OCI-LY7 (cell line): ENCODE measurements around the gene PER3. TPM values are rescaled to one million over a fixed set of nuclear protein-coding genes. Genes with fewer than 3 reads are reported as not detected.

Source experiments
- BruUV-seq: library from RNA; stranded (reverse); fragments of 400-500 nt; replicated peaks from 2 replicates; lab custom pipeline; 2021; lab: Mats Ljungman, UMichigan
- CTCF ChIA-PET: fragments of 300-600 bp; sonication (Branson Sonifier 250); formaldehyde crosslinking; loops from one replicate; lab custom pipeline; 2022; ENCODE audit warnings: antibody characterized with exemption; ENCODE audit not compliant: unreplicated experiment; lab: Charles Lee
- POLR2A ChIA-PET: fragments of 300-600 bp; sonication (Branson Sonifier 250); formaldehyde crosslinking; loops from one replicate; lab custom pipeline; 2022; ENCODE audit warnings: antibody characterized with exemption; lab: Charles Lee
- DNase-seq: peaks from one replicate; pipeline ENCODE4 v3.0.0-alpha.2; 2015; ENCODE audit warnings: low spot score
- H2AFZ ChIP-seq: fragments of 200-600 bp; sonication (generic), shearing (Covaris generic); 2 replicates; pipeline ENCODE4 v1.6.1; 2014; ENCODE audit warnings: mild to moderate bottlenecking, antibody characterized with exemption, low read length, moderate library complexity
- H3K27ac ChIP-seq: fragments of 200-600 bp; sonication (generic); 2 replicates; pipeline ENCODE4 v1.5.1; 2014; ENCODE audit warnings: mixed run types, low read depth, mild to moderate bottlenecking, moderate library complexity, low read length, inconsistent platforms; ENCODE audit not compliant: poor library complexity, severe bottlenecking
- H3K36me3 ChIP-seq: fragments of 200-600 bp; sonication (generic); 2 replicates; pipeline ENCODE4 v1.6.1; 2014; ENCODE audit warnings: mild to moderate bottlenecking, antibody characterized with exemption, low read length, moderate library complexity, mixed read lengths; ENCODE audit not compliant: insufficient read depth
- H3K4me1 ChIP-seq: fragments of 200-600 bp; sonication (generic); 2 replicates; pipeline ENCODE4 v1.5.1; 2014; ENCODE audit warnings: mild to moderate bottlenecking, low read length; ENCODE audit not compliant: insufficient read depth, poor library complexity, severe bottlenecking
- H3K4me2 ChIP-seq: fragments of 200-600 bp; sonication (generic); 2 replicates; pipeline ENCODE4 v1.6.1; 2014; ENCODE audit warnings: mild to moderate bottlenecking, low read length
- H3K4me3 ChIP-seq: fragments of 200-600 bp; sonication (generic); 2 replicates; pipeline ENCODE4 v1.5.1; 2014; ENCODE audit warnings: mild to moderate bottlenecking, low read depth, low read length; ENCODE audit not compliant: poor library complexity, severe bottlenecking
- H3K79me2 ChIP-seq: fragments of 200-600 bp; sonication (generic); 2 replicates; pipeline ENCODE4 v1.6.1; 2016; ENCODE audit warnings: low read depth, mild to moderate bottlenecking, low read length, moderate library complexity, mixed read lengths; ENCODE audit not compliant: insufficient read depth
- H3K9me2 ChIP-seq: fragments of 200-600 bp; sonication (generic); 2 replicates; pipeline ENCODE4 v1.6.1; 2016; ENCODE audit warnings: mild to moderate bottlenecking, low read length, mixed read lengths; ENCODE audit not compliant: insufficient read depth
- H3K9me3 ChIP-seq: fragments of 200-600 bp; sonication (generic); 2 replicates; pipeline ENCODE4 v1.6.1; 2014; ENCODE audit warnings: mild to moderate bottlenecking, mixed run types, low read length, mixed read lengths
- H4K20me1 ChIP-seq: fragments of 200-600 bp; sonication (generic); 2 replicates; pipeline ENCODE4 v1.6.1; 2014; ENCODE audit warnings: mild to moderate bottlenecking, antibody characterized with exemption, low read length, moderate library complexity, mixed read lengths; ENCODE audit not compliant: insufficient read depth
- EZH2phosphoT487 ChIP-seq: fragments of 200-600 bp; sonication (generic); IDR thresholded peaks from 2 replicates; pipeline ENCODE4 v1.6.1; 2018; ENCODE audit warnings: low read depth, borderline replicate concordance, mild to moderate bottlenecking, mixed run types, antibody characterized with exemption, low read length, moderate library complexity, mixed read lengths
- intact Hi-C: fragments of 100-400 bp; cut with micrococcal nuclease; formaldehyde crosslinking; loops from one replicate; pipeline ENCODE4 v1.10.0; 2022; ENCODE audit not compliant: unreplicated experiment
- total RNA-seq, 2 experiments: library from RNA; depleted of rRNA in 1 of 2; stranded (reverse); fragments of >200 nt in 1 of 2; shearing (Covaris generic) in 1 of 2; gene quantifications; 2 replicates each; pipeline ENCODE4 v1.2.3, GENCODE V29; 2014 to 2022
- TF ChIP-seq, protein P1 (sequence below): fragments of 200-600 bp; sonication (generic); conservative IDR thresholded peaks from 2 replicates; pipeline ENCODE4 v1.5.1; 2014; ENCODE audit warnings: mild to moderate bottlenecking, antibody characterized with exemption, low read length, moderate library complexity, mixed read lengths

Gene PER3
- total RNA-seq, 2 experiments from 2014 or later: 9.0 to 13.1 TPM

DNA sequence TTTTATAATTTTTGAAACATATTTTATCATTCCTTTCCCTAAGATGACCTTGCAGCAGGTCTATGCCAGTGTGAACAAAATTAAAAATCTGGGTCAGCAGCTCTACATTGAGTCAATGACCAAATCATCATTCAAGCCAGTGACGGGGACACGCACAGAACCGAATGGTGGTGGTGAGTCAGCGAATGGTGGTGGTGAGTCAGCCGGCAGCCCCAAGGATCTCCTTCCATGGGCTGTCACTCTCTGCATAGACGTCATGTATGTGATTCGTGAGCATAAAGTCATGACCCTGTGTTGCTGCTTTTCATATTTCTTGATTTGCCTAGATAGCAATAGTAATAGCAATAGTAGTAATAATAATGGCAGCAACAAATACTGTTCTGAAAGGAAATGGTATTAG lies 26.3 kb downstream of the PER3 start:
- CTCF ChIA-PET: no interaction called here
- Histone ChIP-seq H3K27ac (no peak overlapping the region), H3K4me2 (no peak overlapping the region), H3K9me2 (no peaks in the 10 kb centered on the region), H4K20me1 (no peaks in the 10 kb centered on the region), H3K79me2 (no peaks in the 10 kb centered on the region), H2AFZ (no peak overlapping the region), H3K9me3 (peaks cover 18% of the 10 kb centered on the region; the same call in 1 of the 2 replicates), H3K36me3 (no peaks in the 10 kb centered on the region), H3K4me1 (no peaks in the 10 kb centered on the region), H3K4me3 (no peak overlapping the region)
- TF ChIP-seq EZH2phosphoT487: no peak
- TF ChIP-seq, protein P1, sequence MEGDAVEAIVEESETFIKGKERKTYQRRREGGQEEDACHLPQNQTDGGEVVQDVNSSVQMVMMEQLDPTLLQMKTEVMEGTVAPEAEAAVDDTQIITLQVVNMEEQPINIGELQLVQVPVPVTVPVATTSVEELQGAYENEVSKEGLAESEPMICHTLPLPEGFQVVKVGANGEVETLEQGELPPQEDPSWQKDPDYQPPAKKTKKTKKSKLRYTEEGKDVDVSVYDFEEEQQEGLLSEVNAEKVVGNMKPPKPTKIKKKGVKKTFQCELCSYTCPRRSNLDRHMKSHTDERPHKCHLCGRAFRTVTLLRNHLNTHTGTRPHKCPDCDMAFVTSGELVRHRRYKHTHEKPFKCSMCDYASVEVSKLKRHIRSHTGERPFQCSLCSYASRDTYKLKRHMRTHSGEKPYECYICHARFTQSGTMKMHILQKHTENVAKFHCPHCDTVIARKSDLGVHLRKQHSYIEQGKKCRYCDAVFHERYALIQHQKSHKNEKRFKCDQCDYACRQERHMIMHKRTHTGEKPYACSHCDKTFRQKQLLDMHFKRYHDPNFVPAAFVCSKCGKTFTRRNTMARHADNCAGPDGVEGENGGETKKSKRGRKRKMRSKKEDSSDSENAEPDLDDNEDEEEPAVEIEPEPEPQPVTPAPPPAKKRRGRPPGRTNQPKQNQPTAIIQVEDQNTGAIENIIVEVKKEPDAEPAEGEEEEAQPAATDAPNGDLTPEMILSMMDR: no peak
- DNase-seq: no peak
- POLR2A ChIA-PET: interaction anchor here (0.9 kb wide), 1 partner anchor 13 kb away, joined by 3 read pairs; no protein-coding TSS in a partner anchor
- intact Hi-C loops: no loop called here
- no TSS peak for BruUV-seq

DNA sequence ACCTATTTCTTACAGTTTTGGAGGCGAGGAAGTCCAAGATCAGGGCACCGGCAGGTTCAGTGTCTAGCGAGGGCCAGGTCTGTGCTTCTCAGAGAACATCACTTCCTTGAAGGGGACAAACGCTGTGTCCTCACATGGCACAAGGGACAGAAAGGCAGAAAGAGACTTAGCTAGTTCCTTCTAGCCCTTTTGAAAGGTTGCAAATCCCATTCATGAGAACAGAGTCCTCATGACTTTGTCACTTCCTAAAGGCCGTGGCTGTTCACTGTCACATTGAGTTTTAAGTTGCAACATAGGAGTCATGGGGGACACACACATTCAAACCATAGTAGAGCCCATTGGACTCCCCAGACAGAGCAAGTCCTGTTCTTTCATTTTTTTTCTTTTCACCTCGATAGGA lies 27.4 kb downstream of the PER3 start:
- H4K20me1 ChIP-seq: no peaks in the 10 kb centered on the region
- H3K9me3 ChIP-seq: peaks cover 18% of the 10 kb centered on the region; the same call in 1 of the 2 replicates
- BruUV-seq: no TSS peak
- H3K27ac ChIP-seq: no peak overlapping the region
- ChIA-PET POLR2A (interaction anchor here (0.6 kb wide), 1 partner anchor 11 kb away, joined by 3 read pairs; no protein-coding TSS in a partner anchor), CTCF (no interaction called here)
- intact Hi-C loops: no loop called here
- H3K9me2 ChIP-seq: no peaks in the 10 kb centered on the region
- H3K4me1 ChIP-seq: no peaks in the 10 kb centered on the region
- H2AFZ ChIP-seq: no peak overlapping the region
- H3K4me3 ChIP-seq: no peak overlapping the region
- no peak overlapping the region for H3K4me2 ChIP-seq
- H3K36me3 ChIP-seq: no peaks in the 10 kb centered on the region
- no peak for TF ChIP-seq EZH2phosphoT487
- TF ChIP-seq, protein P1: no peak
- H3K79me2 ChIP-seq: no peaks in the 10 kb centered on the region
- DNase-seq: no peak

DNA sequence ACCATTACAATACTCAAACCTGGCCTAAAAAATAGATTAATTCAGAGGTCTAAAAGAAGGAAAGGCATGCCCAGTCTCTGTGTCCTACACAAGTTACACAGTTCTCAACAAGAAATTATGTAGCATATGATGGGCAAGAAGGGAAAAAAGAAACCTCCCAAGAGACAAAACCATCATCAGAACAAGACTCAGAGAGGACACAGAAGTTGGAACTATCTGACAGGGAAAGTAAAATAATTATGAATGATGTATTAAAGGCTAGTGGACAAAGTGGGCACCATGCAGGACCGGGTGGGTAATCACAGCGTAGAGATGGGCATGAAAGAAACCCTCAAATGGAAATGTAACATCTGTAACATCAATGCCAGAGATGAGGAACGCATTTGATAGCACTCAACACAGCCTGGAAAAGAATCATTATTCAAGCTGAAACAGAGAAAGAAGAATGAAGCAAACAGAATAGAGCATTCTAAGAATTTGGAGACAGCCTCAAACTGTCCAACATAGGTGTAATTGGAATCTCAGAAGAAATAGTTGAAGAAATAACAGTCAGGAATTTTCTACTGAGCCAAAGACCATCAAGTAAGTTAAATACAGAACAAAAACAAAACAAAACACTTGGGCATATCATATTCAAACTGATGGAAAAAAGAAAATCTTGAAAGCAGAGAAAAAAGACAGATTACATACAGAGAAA lies 29.7 kb downstream of the PER3 start:
- Histone ChIP-seq H3K36me3 (no peaks in the 10 kb centered on the region), H3K4me2 (no peak overlapping the region), H4K20me1 (no peaks in the 10 kb centered on the region), H3K9me2 (no peaks in the 10 kb centered on the region), H3K4me1 (no peaks in the 10 kb centered on the region), H2AFZ (no peak overlapping the region), H3K79me2 (no peaks in the 10 kb centered on the region), H3K9me3 (peaks cover 18% of the 10 kb centered on the region; the same call in 1 of the 2 replicates), H3K4me3 (no peak overlapping the region), H3K27ac (no peak overlapping the region)
- no TSS peak for BruUV-seq
- CTCF ChIA-PET: no interaction called here
- intact Hi-C loops: no loop called here
- POLR2A ChIA-PET: no interaction called here
- DNase-seq: no peak
- no peak for TF ChIP-seq EZH2phosphoT487
